Activated T-helper 17 cell treated with anti-CD3 and anti-CD28 coated beads, Interleukin-2, amount 50 U/mL, for 72 hours (primary cell): ENCODE data around the gene MYO15A. TPM values are rescaled to one million over a fixed set of nuclear protein-coding genes. Genes with fewer than 3 reads are reported as not detected.

ENCODE experiments used
- ATAC-seq: fragments of 150-1000 bp; cut with Tn5 transposase; replicated peaks from 2 replicates; pipeline ENCODE4 v1.10.0; 2021; ENCODE audit warnings: mild to moderate bottlenecking, moderate library complexity
- H3K27ac Mint-ChIP-seq: one replicate; pipeline ENCODE4 v1.8.0; 2022; ENCODE audit warnings: mixed read lengths
- H3K27me3 Mint-ChIP-seq: one replicate; pipeline ENCODE4 v1.8.0; 2022; ENCODE audit warnings: mixed read lengths
- H3K36me3 Mint-ChIP-seq: one replicate; pipeline ENCODE4 v1.8.0; 2022; ENCODE audit warnings: low read depth, mild to moderate bottlenecking, mixed read lengths
- H3K4me1 Mint-ChIP-seq: one replicate; pipeline ENCODE4 v1.8.0; 2022; ENCODE audit warnings: mixed read lengths
- H3K4me3 Mint-ChIP-seq: one replicate; pipeline ENCODE4 v1.8.0; 2022; ENCODE audit warnings: mild to moderate bottlenecking, mixed read lengths
- H3K9me3 Mint-ChIP-seq: one replicate; pipeline ENCODE4 v1.8.0; 2022; ENCODE audit warnings: mixed read lengths
- total RNA-seq, 2 donors: library from RNA; stranded (reverse); gene quantifications; one replicate each; pipeline ENCODE4 v1.2.3, GENCODE V29; 2022

MYO15A gene
- total RNA-seq, 2 donors from 2014 or later = 1.0 to 6.0 TPM

- peaks cover 28% of the 10 kb centered on the region for H3K36me3 Mint-ChIP-seq
- peak within 1 kb of the TSS; percentile 94 for H3K4me3 Mint-ChIP-seq
- ATAC-seq = peak; percentile 95
- no peaks in the 10 kb centered on the region for H3K9me3 Mint-ChIP-seq
- H3K27ac Mint-ChIP-seq = peak within 1 kb of the TSS; percentile 96
- peaks cover 17% of the 10 kb centered on the region for H3K4me1 Mint-ChIP-seq
- no peaks in the 10 kb centered on the region for H3K27me3 Mint-ChIP-seq
Measured at GRCh38 chr17:18087610-18088491, 20.7 kb upstream of the MYO15A start, which contains the start of gene DRG2. Gene DRG2, plus strand, starts transcription at chr17:18087948. Its CDS starts 76 bp downstream, at chr17:18088024.

- no peak for ATAC-seq
Measured at GRCh38 chr17:18089613-18090012, 18.9 kb upstream of the MYO15A start.

GRCh38 chr17:18093616-18094408 is 14.7 kb upstream of the MYO15A start:
- Mint-ChIP-seq H3K27ac (no peak overlapping the region), H3K4me1 (peaks cover 22% of the 10 kb centered on the region), H3K9me3 (no peaks in the 10 kb centered on the region), H3K4me3 (no peak overlapping the region), H3K27me3 (no peaks in the 10 kb centered on the region), H3K36me3 (peaks cover 85% of the 10 kb centered on the region)
- peak; percentile 23 for ATAC-seq

More at GRCh38 chr17:18089613-18090012, 18.9 kb upstream of the MYO15A start:
- no peaks in the 10 kb centered on the region for H3K27me3 Mint-ChIP-seq
- H3K27ac Mint-ChIP-seq = peak overlapping the region; percentile 96
- H3K4me1 Mint-ChIP-seq = peaks cover 19% of the 10 kb centered on the region
- no peaks in the 10 kb centered on the region for H3K9me3 Mint-ChIP-seq
- H3K36me3 Mint-ChIP-seq = peaks cover 46% of the 10 kb centered on the region
- peak overlapping the region; percentile 94 for H3K4me3 Mint-ChIP-seq

- Mint-ChIP-seq H3K27ac (no peak overlapping the region), H3K4me1 (peaks cover 19% of the 10 kb centered on the region), H3K9me3 (no peaks in the 10 kb centered on the region), H3K4me3 (no peak overlapping the region), H3K36me3 (peaks cover 90% of the 10 kb centered on the region), H3K27me3 (no peaks in the 10 kb centered on the region)
- no peak for ATAC-seq
Measured at GRCh38 chr17:18094409-18094807, 14.1 kb upstream of the MYO15A start.

GRCh38 chr17:18099516-18099915 is 9.0 kb upstream of the MYO15A start:
- ATAC-seq = no peak
- Mint-ChIP-seq H3K27ac (no peak overlapping the region), H3K36me3 (peaks cover 54% of the 10 kb centered on the region), H3K27me3 (no peaks in the 10 kb centered on the region), H3K4me3 (no peak overlapping the region), H3K4me1 (peaks cover 9% of the 10 kb centered on the region), H3K9me3 (no peaks in the 10 kb centered on the region)

GRCh38 chr17:18100616-18101015 is 7.9 kb upstream of the MYO15A start:
- peaks cover 9% of the 10 kb centered on the region for H3K4me1 Mint-ChIP-seq
- no peaks in the 10 kb centered on the region for H3K9me3 Mint-ChIP-seq
- no peak overlapping the region for H3K4me3 Mint-ChIP-seq
- ATAC-seq = no peak
- no peaks in the 10 kb centered on the region for H3K27me3 Mint-ChIP-seq
- no peak overlapping the region for H3K27ac Mint-ChIP-seq
- H3K36me3 Mint-ChIP-seq = peaks cover 44% of the 10 kb centered on the region

- ATAC-seq = no peak
- Mint-ChIP-seq H3K36me3 (peaks cover 39% of the 10 kb centered on the region), H3K9me3 (no peaks in the 10 kb centered on the region), H3K4me1 (no peaks in the 10 kb centered on the region), H3K27me3 (no peaks in the 10 kb centered on the region), H3K27ac (no peak overlapping the region), H3K4me3 (no peak overlapping the region)
Measured at GRCh38 chr17:18101828-18102227, 6.7 kb upstream of the MYO15A start.

GRCh38 chr17:18102640-18103039 is 5.9 kb upstream of the MYO15A start:
- Mint-ChIP-seq H3K27ac (no peak overlapping the region), H3K4me3 (no peak overlapping the region), H3K36me3 (peaks cover 37% of the 10 kb centered on the region), H3K27me3 (no peaks in the 10 kb centered on the region), H3K9me3 (no peaks in the 10 kb centered on the region), H3K4me1 (no peaks in the 10 kb centered on the region)
- no peak for ATAC-seq

GRCh38 chr17:18105027-18105426 is 3.5 kb upstream of the MYO15A start:
- no peak for ATAC-seq
- Mint-ChIP-seq H3K4me3 (no peak overlapping the region), H3K9me3 (no peaks in the 10 kb centered on the region), H3K36me3 (peaks cover 17% of the 10 kb centered on the region), H3K27me3 (no peaks in the 10 kb centered on the region), H3K27ac (no peak overlapping the region), H3K4me1 (no peaks in the 10 kb centered on the region)

GRCh38 chr17:18105595-18105994 is 3.0 kb upstream of the MYO15A start:
- Mint-ChIP-seq H3K27me3 (no peaks in the 10 kb centered on the region), H3K4me1 (no peaks in the 10 kb centered on the region), H3K9me3 (no peaks in the 10 kb centered on the region), H3K27ac (no peak overlapping the region), H3K36me3 (peaks cover 12% of the 10 kb centered on the region), H3K4me3 (no peak overlapping the region)
- no peak for ATAC-seq

- no peak overlapping the region for H3K4me3 Mint-ChIP-seq
- no peaks in the 10 kb centered on the region for H3K27me3 Mint-ChIP-seq
- ATAC-seq = no peak
- H3K36me3 Mint-ChIP-seq = peaks cover 12% of the 10 kb centered on the region
- no peaks in the 10 kb centered on the region for H3K4me1 Mint-ChIP-seq
- H3K9me3 Mint-ChIP-seq = no peaks in the 10 kb centered on the region
- no peak overlapping the region for H3K27ac Mint-ChIP-seq
Measured at GRCh38 chr17:18106211-18106610, 2.3 kb upstream of the MYO15A start.

GRCh38 chr17:18107061-18107790 is 1.3 kb upstream of the MYO15A start:
- H3K9me3 Mint-ChIP-seq = no peaks in the 10 kb centered on the region
- no peaks in the 10 kb centered on the region for H3K27me3 Mint-ChIP-seq
- no peak for ATAC-seq
- H3K4me1 Mint-ChIP-seq = no peaks in the 10 kb centered on the region
- no peak overlapping the region for H3K4me3 Mint-ChIP-seq
- H3K27ac Mint-ChIP-seq = peak overlapping the region; percentile 41
- peaks cover 12% of the 10 kb centered on the region for H3K36me3 Mint-ChIP-seq

- Mint-ChIP-seq H3K27ac (no peak overlapping the region), H3K27me3 (no peaks in the 10 kb centered on the region), H3K36me3 (peaks cover 12% of the 10 kb centered on the region), H3K4me1 (no peaks in the 10 kb centered on the region), H3K4me3 (no peak overlapping the region), H3K9me3 (no peaks in the 10 kb centered on the region)
- no peak for ATAC-seq
Measured at GRCh38 chr17:18107971-18108370, 585 bp upstream of the MYO15A start.

GRCh38 chr17:18109935-18110485 is 1.5 kb downstream of the MYO15A start:
- no peak overlapping the region for H3K4me3 Mint-ChIP-seq
- ATAC-seq = no peak
- H3K9me3 Mint-ChIP-seq = no peaks in the 10 kb centered on the region
- no peak overlapping the region for H3K27ac Mint-ChIP-seq
- H3K27me3 Mint-ChIP-seq = no peaks in the 10 kb centered on the region
- no peaks in the 10 kb centered on the region for H3K4me1 Mint-ChIP-seq
- peaks cover 12% of the 10 kb centered on the region for H3K36me3 Mint-ChIP-seq
